GM18870 (cell line): ENCODE data around the gene CPA1.

Experiments used
- ATAC-seq: cut with Tn5 transposase; IDR thresholded peaks from one replicate; pipeline ENCODE4 v1.9.1; 2021; ENCODE audit warnings: moderate library complexity; ENCODE audit not compliant: unreplicated experiment

CPA1 gene

DNA sequence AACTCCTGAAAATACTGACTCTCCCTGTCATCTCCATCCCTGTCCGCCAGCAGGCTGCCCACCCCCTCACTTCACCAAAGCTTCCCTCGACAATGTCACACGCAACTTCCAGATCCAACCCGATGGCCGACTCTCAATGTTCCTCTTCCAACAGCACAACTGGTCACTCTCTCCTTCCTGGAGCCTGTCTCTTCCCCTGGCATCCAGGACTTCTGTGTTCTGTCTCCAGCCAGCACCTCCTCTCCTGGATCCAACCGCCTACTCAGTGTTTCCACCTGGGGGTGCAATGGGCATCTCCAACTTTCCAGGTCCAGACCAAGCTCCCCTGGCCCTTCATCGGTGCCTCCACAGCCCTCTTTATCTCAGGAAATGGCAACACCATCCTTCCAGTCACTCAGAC lies 27.1 kb upstream of the CPA1 start:
- ATAC-seq: no peak

DNA sequence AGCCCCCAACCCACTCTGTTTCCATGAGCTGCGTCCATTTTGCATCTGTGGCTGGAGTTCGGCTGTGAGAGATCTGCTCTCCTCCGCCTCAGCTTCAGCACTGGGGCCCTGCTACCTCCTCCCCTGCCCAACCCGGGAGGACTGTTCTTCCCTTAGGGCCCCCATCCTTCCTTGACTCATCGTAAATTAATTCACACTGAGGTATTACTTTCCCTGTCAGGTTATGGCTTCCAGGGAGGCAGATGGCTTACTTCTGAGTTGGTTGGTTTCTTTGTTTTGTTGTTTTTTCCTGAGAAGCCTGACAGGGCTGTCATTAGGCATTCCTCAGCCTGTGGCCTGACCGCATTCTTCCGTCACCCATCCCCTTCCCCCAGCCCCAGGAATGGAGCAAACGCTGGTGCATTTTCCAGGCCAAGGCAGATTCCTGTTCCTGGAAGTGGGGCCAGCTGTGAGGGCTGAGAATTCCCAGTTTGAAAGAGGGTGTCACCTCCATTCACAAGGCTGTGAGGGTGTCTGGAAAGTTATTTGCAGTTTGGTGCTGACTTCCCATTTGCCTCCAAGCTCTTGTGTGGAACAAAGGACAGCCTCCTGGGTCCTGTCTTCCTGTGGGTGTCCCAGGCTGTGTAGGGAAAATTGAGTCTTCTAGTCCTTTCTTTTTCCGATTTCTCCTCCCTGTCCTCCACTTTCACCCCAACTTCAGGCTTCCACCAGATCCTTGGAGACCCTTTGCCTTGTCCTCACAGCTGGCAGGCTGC lies 24.0 kb upstream of the CPA1 start:
- ATAC-seq: no peak

DNA sequence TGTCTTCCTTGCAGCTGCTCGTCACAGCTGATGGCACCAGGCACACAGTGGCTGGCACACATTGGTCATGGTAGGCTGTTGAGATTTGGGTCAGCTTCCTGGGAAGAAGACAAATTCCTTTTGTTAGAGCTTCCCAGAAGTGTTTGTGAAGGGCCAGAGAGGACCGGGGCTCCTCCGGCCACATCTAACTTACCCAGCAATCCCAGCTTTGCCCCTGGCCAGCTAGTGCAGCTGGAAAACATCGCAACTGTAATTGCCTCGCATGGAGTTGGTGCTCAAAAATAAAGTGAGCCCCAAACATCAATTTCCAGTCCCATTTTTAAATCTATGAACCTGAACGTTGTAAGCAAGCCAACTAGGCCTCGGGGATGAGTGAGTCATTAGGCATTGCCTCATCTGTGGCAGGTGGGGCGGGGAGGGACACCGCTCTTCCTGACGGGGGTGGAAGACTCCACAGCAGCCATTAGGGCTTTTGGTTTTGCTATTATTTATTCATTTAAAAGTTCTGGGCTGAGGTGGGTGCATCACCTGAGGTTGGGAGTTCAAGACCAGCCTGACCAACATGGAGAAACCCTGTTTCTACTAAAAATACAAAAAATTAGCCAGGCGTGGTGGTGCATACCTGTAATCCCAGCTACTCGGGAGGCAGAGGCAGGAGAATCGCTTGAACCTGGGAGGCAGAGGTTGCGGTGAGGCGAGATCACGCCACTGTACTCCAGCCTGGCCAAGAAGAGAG lies 23.2 kb upstream of the CPA1 start:
- no peak for ATAC-seq

DNA sequence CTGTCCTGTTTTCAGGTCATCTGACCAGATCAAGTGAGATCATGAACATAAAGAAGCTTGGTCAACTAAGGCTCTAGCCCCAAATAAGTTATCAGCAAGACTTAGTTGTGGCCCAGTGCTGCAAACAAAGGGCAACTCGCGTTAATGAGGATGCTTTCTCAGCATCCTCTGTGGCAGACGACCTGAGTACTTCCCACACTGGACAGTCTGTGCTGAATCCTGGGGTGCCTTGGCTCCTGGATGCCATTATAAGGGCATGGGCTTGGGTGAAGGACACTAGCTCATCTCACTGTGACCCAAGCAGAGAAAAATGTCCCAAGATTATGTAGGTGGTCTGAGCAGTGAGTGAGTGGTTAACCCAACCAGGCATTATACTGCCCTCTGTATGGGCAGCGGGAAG lies 21.8 kb upstream of the CPA1 start:
- ATAC-seq: no peak

DNA sequence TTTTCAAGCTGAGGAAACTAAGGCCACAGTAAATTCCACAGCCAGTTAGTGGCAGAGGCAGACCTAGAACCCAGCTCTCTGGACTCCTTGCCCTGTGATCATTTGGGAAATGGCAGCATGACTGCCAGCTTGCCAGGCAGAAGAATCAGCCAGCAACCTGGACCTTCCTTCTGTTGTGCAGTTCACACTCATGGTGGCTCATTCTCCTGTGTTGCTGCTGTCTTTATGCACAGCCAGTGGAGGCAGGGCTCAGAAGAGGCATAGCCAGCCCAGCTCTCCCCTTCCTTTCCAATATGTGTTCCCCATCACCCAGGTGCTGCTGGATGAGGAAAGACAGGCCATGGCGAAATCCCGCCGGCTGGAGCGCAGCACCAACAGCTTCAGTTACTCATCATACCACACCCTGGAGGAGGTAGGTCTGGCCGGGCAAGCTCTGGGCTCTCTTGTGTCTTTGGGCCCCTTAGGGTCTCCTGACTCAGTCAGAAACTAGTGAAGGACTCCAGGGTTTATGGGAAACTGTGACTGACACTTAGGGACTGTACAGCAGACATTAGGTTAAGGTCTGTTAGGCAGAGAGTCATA lies 20.9 kb upstream of the CPA1 start:
- no peak for ATAC-seq

DNA sequence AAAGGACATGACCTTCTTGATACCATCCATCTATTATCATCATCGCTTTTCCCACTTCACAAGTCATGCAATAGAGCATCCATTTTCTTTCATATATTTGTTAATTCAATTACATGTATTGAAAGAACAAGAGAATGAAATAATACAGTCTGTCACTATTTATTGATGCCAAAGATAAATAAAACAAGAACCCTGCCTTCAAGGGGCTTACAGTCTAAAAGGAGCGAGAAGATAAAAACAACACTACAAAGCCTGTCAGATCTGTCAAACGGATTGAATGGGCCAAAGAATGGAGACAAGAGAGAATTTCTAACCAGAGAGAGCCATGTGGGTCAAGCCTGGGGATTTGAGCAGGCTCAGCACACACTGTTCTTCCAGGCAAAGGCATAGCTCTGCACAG lies 19.8 kb upstream of the CPA1 start:
- ATAC-seq: no peak

DNA sequence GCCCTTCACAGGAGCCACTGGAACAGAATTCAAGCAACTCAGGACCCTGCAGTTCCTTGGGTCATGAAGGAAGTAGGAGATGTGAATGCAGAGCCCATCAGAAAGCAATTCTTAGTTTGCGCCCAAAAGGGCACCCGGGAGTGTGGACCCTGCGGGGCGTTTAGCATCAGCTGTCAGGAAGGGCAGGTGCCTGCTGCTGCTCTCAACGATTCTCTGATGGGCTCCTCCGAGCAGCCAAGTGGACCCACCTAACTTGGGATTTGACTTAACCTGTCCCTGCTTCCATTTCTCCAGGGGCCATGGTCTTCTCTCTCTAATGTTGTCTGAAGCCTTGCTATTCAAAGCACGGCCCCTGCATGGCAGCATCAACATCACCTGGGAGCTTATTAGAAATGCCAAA lies 18.6 kb upstream of the CPA1 start:
- no peak for ATAC-seq

DNA sequence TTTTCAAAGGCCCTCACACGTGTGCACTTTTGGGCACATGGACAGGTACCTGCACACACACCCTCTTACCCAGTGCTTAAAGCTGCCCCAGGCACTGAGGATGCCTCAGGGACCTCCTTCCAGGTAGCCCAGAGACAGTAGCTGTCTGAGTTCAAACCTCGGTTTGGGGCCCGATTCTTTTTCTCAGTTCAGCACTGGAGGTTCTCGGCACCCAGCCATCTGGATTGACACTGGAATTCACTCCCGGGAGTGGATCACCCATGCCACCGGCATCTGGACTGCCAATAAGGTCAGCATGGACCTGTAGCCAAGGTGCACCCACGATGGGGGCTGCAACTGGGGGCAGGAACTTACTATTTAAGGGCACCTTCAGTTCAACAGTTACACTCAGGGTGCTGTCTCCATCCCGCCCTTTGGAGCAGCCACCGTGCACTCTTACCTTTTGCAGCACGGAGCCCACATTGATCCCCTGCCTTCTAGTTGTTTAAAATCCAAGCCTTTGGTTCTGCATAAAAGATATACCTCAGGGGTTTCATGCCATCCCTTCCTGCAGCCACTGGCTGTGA lies 18.0 kb upstream of the CPA1 start:
- ATAC-seq: no peak

DNA sequence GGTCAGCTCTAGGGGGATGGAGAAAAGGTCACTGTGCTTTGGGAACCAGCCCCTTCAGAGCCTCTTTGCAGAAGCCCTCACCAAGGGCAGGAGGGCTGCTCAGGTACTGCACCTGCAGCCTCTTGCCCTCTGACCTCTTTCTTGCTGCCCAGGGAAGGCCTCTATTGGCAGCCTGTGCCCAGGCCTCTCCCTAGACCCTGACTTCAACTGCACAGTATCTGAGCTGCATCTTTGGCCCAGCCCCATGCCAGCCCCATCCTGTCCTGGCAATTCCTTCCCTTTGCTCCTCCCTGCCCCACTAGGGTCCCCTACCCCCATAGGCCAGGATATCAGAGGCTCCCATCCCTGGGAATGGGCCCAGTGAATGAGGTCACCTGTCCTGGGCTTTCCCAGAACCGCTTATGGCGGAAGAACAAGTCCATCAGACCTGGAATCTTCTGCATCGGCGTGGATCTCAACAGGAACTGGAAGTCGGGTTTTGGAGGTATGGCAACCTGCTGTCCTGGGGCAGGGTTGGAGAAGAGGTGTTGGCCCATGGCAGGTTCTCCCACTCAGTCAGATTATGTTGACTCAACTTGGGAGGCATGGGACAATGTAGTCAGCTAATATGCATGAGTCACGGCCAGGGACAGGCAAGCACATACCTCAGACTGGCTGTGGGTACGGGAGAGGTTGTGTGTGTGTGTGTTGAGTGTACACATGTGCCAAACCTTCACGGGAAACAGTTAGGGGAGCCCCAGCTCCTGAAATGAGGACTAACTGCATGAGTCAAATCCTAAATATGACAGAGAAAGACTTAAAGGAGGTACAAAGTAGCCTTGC lies 17.1 kb upstream of the CPA1 start:
- ATAC-seq: peak; percentile 64

DNA sequence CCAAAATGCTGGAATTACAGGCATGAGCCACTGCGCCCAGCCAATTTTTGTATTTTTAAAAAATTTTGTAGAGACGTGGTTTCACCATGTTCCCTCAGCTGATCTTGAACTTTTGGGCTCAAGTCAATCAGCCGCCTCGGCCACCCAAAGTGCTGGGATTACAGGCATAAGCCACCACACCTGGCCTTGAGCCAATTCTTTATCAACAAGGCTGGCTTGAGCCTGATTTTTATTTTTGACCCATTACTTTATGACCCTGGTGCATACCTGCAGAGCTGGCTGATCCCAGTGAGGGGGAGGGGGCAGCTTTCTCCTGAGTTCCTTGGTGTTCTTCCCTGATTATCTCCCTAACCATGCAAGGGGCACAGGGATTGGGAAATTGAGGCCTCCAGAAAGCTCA lies 15.8 kb upstream of the CPA1 start:
- no peak for ATAC-seq

DNA sequence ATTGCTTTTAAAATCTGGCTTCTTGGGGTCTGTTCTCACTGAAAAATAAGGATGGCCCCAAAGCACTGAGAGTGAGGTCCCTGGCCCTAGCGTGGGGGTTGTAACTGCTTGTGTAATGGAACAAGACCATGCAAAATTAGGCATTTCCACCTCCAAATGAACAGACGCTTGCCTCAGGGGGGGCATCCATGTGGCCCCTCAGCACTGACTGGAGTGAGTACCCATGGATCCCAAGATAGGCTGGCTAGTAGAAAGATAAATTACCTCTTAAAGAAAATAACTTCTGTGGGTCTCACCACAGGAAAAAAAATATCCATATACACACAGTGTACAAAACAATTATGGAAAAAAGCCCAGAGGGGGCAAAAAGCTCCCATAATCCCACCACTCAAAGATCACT lies 15.2 kb upstream of the CPA1 start:
- no peak for ATAC-seq

DNA sequence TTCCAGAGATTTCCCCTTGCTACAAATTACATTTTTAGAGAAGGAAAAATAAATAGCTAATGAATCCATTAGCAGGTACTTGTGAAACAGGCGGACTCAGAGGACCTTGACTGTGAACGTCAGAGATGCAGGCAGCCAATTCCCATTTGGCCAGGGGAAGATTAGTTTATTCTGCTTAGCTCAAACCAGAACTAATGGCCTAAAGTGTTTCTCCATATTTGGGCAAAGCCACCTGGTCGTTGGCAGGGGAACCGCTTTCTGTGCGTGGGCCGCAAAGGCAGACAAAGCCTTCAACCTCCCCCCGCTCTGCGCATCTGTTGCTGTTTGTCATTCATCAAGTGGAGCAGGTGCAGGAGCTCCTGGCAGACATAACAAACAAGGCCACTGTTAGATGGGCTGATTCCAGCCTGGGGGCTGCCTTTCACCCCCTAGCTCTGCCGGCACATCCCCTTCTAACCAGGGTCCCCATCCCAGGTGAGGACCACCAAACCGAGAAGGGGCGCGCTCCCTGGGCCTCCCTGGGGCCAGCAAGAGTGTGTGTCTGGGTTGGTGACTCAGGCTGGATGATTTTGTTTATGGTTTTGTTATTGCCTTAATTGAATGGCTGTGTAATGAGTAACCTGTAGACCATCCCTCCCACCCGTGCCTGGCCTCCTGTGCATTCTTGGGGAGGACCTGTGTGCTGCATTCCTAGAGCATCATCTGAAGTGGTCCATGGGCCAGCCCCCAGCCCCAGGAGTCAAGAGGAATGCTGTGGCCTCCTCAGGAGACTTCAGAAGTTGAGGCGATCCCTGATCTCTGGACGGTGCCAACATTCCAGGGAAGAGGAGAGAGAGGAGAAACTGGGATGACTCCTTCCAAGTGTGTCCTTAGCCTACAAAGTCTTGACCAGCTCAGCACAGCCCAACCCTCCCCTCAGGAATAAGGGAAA lies 14.5 kb upstream of the CPA1 start:
- peak; percentile 50 for ATAC-seq

DNA sequence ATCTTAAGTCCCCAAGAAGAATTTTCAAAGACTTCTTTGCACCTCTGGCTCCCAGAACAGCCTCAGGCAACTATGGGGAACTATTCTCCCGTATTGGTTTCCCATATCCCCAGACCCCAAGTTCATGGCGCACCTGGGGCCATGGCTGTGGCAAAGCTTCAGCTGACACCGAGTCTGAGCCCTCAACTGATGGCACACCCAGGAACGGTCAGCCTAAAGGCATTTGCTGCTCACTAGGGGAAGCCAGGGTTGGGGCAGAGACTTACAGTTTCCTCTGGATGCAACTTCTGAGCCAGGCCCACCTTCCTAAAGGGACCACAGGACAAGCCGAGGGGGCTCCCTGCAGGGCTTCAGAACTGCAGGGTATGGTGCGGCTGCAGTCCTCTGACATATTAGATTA lies 13.7 kb upstream of the CPA1 start:
- no peak for ATAC-seq

DNA sequence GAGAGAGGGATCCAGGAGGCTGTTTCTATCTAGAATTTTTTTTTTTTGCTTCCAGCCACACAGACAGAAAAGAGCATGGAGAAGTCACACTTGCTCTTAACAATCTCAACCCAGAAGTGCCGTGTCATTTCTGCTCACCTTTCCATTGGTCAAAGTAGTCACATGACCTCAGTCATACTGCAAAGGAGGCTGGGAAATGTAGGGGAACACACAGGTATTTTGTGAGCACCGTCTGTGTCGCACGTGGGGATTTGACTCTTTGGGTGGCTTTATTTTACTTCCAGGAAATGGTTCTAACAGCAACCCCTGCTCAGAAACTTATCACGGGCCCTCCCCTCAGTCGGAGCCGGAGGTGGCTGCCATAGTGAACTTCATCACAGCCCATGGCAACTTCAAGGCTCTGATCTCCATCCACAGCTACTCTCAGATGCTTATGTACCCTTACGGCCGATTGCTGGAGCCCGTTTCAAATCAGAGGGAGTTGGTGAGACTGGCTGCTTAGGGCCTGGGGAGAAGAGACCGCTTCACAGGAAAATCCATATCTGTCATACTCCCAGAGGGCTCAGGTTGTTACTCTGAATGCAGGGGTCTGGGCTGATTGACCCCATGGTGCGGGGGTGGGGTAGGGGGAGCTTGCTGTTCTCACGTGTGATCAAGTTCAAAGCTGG lies 13.1 kb upstream of the CPA1 start:
- ATAC-seq: no peak

DNA sequence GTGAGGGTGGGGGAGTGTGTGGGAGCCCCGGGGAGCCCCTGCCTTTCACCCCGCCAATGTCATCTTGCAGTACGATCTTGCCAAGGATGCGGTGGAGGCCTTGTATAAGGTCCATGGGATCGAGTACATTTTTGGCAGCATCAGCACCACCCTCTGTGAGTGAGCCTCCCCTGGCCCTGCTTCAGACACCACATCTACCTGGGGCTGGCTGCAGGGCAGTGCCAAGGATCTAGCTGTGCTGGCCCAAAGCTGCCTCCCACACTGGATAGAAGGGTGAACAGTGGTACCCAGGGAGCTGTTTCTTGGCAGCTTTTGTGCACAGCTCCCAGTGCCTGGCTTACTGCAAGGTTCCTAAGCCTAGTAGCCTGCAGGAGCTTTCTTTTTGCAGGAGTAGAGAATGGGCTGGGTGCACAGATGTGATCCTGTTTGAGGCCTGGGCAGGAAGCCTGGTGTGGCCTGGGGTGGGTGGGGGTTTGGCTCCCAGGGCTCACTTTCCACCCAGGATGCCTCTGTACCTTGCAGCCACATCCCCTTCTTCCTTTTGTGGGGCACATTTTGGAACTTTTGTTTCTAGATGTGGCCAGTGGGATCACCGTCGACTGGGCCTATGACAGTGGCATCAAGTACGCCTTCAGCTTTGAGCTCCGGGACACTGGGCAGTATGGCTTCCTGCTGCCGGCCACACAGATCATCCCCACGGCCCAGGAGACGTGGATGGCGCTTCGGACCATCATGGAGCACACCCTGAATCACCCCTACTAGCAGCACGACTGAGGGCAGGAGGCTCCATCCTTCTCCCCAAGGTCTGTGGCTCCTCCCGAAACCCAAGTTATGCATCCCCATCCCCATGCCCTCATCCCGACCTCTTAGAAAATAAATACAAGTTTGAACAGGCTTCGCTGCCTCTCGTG lies 12.2 kb upstream of the CPA1 start:
- no peak for ATAC-seq

DNA sequence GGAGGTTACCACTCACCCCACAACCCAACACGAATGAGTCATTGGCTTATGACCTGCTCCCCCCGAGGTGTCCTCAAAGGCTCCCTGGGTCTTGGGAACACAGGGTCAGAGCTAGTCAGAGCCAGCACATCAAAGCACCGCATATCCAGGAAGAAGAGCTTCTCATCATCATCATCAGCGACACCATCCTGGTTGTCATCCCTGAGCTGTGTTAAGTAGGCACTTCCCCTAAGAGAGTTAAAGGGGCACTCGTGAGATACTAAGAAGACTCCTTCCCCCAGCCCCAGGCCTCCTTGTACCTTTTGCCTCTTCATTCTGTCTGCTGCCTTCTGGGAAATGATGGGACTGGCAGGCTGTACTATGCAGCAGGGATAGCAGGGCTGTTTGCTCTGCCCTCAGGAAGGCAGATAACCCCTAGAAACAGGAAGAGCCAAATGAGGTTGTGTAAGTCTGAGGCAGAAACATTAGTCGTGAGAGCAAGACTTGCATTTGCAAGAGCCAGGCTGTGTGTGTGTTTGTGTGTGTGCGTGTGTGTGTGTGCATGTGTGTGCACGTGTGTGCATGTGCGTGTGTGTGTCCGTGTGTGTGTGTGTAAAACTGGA lies 11.1 kb upstream of the CPA1 start:
- no peak for ATAC-seq

DNA sequence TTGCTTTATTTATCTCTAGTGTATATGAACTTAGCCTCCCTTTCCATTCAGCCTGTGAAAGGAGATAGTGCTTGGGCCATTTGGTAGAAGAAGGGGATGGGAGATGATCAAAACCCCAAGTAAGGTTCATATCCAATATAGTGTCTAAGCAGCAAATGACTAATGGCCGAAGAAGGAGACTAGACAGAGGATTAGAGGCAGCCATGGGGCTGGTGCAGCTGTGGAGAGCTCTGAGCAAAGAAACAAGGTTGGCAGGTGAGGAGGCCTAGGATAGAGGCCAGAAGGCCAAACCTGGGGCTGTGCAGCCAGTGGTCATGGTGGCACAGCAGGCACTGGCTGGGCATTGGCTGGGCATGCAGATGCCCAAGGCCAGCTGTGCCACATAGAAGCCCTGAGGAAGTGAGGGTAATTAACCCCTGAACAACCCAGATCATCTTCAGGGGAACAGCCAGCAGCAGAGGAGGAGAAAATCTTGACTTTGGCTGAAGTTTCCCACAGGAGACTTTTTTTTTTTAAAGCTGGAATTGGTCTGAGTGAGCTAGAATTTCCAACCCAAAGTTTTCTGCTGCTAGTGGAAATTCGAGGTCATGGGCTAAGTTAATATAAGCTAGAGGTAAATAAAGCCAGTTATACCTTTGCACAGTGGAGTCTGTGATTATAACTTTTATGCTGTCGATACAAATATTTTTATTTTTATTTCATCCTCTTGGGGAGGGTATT lies 10.3 kb upstream of the CPA1 start:
- ATAC-seq: no peak
